GM19395 (cell line): ENCODE results near the gene WDR49.
"Not testable (repeated sequence)": the region's sequence is repeated elsewhere in the genome, so short reads cannot be mapped to it uniquely, and the experiment has no call there.

Experiments
- ATAC-seq: cut with Tn5 transposase; IDR thresholded peaks from one replicate; pipeline ENCODE4 v1.9.1; 2021; ENCODE audit warnings: mild to moderate bottlenecking, moderate library complexity; ENCODE audit not compliant: unreplicated experiment

The WDR49 gene

GRCh38 chr3:167615030-167615429, 38.7 kb downstream of the WDR49 start:
- no peak for ATAC-seq

- not testable (repeated sequence) for ATAC-seq
Measured at GRCh38 chr3:167614196-167614595, 39.5 kb downstream of the WDR49 start.

GRCh38 chr3:167611718-167612117, 42.0 kb downstream of the WDR49 start:
- ATAC-seq, result no peak

- ATAC-seq, result no peak
Measured at GRCh38 chr3:167609156-167609555, 44.6 kb downstream of the WDR49 start.

GRCh38 chr3:167606836-167607235, 46.9 kb downstream of the WDR49 start:
- no peak for ATAC-seq

- no peak for ATAC-seq
Measured at GRCh38 chr3:167605871-167606270, 47.9 kb downstream of the WDR49 start.

- ATAC-seq, result no peak
Measured at GRCh38 chr3:167602041-167602440, 51.7 kb downstream of the WDR49 start.

GRCh38 chr3:167587651-167588050, 66.1 kb downstream of the WDR49 start:
- ATAC-seq, result no peak

- no peak for ATAC-seq
Measured at GRCh38 chr3:167575000-167575600, 78.6 kb downstream of the WDR49 start.

- ATAC-seq, result no peak
Measured at GRCh38 chr3:167572991-167573390, 80.8 kb downstream of the WDR49 start.

GRCh38 chr3:167568634-167569033, 85.1 kb downstream of the WDR49 start:
- ATAC-seq, result no peak

- ATAC-seq, result no peak
Measured at GRCh38 chr3:167565489-167565888, 88.3 kb downstream of the WDR49 start.

- no peak for ATAC-seq
Measured at GRCh38 chr3:167564612-167565011, 89.1 kb downstream of the WDR49 start.

GRCh38 chr3:167559924-167560323, 93.8 kb downstream of the WDR49 start:
- no peak for ATAC-seq

- no peak for ATAC-seq
Measured at GRCh38 chr3:167554898-167555297, 98.8 kb downstream of the WDR49 start.

GRCh38 chr3:167538081-167538480, 115.7 kb downstream of the WDR49 start:
- ATAC-seq, result no peak

GRCh38 chr3:167521006-167521355, 132.8 kb downstream of the WDR49 start:
- ATAC-seq, result no peak

- ATAC-seq, result no peak
Measured at GRCh38 chr3:167520266-167521005, 133.3 kb downstream of the WDR49 start.

- ATAC-seq, result no peak
Measured at GRCh38 chr3:167507954-167508353, 145.8 kb downstream of the WDR49 start.

GRCh38 chr3:167502401-167502800, 151.3 kb downstream of the WDR49 start:
- ATAC-seq, result no peak

- no peak for ATAC-seq
Measured at GRCh38 chr3:167501941-167502340, 151.8 kb downstream of the WDR49 start.

- no peak for ATAC-seq
Measured at GRCh38 chr3:167497903-167498302, 155.8 kb downstream of the WDR49 start.

- no peak for ATAC-seq
Measured at GRCh38 chr3:167493244-167493643, 160.5 kb downstream of the WDR49 start.
